GM11168 (cell line): ENCODE results near the gene CD5L.

ENCODE experiments used
- in situ Hi-C: fragments of 300-500 bp; cut with MboI; formaldehyde crosslinking; loops from one replicate; pipeline ENCODE4 v1.12.0; 2022; ENCODE audit warnings: low sequenced_read_pairs; ENCODE audit not compliant: unreplicated experiment

CD5L gene

DNA sequence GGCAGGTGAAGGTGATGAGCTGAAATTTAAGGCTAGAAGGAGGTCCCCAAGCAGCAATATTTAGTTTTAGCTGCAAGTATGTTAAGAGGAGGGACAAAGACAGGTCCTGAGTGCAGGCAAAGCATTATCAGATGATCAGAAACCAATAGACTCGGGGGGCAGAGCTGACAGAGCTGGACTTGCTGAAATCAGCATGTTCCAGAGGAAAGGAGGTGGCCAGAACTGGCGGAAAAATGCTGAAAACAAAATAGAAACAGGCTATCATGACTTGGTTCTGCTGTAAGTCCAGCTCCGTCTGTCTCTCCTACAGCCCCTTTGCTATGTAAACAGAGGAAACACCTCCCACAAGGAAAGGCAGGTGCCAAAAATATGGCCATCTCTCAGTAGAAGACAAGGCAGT is at the start of gene CD5L:
Gene CD5L (minus strand): TSS at position 101 of the 400 bp plus-strand sequence. CDS start 107 bp downstream, outside the sequence.
- in situ Hi-C loops: no loop called here

DNA sequence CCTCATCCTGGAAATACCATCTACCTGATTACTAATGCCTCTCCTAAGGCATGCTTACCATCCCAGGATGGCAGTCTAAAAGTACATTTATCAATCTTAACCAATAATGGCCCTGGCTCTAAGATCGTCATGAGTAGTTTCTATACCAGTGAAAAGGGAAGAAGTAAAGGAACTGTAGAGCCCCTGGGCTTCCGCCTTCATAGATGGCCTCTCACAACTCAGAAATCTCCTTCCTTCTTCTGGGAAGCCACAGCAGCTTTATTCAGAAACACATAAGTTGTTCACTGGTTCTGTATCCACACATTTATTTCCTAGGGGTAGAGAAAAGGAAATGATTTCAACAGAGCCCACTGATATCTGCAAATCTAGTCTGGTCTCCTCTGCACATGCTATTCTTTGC is 41.0 kb upstream of the CD5L start:
- in situ Hi-C loops: no loop called here

DNA sequence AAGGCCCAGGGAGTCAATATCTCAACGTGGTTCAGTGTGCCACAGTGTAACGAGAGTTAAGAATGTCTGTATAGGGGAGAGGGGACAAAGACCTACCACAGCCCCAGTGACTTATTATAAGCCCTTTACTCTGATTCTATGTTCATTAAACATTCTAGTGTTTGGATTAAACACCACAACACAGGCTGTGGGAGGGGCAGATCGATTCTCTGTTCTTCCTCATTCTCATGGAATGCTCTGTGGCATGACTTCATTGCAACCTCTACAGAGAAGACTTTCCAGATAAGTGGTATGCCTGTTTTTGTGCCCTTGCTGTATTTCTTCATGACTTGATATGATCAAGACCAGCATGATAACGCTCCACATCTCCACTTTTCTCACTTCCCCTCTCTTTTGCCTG is 39.0 kb upstream of the CD5L start:
- in situ Hi-C loops: no loop called here

DNA sequence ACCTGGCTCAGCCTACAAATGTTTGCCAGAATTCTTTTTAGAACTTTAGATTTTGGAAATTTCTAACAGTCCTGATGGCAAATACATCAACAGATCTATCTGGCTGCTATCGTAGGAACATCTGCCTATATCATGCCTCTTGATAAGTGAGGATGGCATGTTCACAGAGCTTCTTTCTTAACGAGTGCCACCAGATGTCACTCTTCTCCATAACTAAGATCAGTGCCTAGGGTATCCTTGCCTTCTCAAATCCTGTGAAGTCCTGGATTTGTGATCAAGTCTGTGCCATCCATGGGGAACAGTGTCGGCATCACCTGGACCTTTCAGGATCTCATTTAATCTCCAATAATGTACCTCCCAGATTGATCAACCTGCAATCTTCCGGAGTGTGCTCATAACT is 36.5 kb upstream of the CD5L start:
- in situ Hi-C loops: no loop called here

DNA sequence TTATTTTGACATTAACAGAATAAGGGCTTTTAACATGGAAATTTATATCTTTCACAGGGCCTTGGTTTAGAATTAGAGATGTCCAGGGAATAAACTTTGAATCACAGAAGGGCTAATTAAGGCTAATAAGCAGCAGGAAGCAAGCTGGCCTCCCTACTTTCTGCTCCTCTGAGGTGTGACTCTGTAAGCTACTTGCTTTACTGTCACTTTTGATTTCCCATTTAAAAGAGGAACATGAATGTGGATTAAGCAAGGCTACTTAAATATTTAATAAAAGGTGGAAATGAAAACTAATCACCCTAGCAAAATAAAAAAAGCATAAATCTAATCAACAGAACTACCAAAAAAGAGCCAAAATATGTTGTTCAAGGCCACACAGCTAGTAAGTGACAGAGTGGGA is 28.9 kb upstream of the CD5L start:
- in situ Hi-C loops: no loop called here

DNA sequence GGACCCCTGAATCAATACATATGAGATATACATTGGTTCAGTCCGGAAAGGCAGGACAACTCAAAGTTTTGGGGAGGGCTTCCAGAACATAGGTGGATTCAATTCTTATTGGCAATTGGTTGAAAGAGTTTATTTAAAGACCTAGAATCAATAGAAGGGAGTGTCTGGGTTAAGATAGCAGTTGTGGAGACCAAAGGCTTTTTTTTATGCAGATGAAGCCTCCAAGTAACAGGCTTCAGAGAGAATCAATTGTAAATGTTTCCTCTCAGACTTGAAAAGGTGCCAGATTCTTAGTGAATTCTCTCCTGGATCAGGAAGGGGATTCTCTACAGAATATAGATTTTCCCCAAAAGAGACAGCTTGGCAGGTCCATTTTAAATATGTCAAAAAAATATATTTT is 27.0 kb upstream of the CD5L start:
- in situ Hi-C loops: no loop called here

DNA sequence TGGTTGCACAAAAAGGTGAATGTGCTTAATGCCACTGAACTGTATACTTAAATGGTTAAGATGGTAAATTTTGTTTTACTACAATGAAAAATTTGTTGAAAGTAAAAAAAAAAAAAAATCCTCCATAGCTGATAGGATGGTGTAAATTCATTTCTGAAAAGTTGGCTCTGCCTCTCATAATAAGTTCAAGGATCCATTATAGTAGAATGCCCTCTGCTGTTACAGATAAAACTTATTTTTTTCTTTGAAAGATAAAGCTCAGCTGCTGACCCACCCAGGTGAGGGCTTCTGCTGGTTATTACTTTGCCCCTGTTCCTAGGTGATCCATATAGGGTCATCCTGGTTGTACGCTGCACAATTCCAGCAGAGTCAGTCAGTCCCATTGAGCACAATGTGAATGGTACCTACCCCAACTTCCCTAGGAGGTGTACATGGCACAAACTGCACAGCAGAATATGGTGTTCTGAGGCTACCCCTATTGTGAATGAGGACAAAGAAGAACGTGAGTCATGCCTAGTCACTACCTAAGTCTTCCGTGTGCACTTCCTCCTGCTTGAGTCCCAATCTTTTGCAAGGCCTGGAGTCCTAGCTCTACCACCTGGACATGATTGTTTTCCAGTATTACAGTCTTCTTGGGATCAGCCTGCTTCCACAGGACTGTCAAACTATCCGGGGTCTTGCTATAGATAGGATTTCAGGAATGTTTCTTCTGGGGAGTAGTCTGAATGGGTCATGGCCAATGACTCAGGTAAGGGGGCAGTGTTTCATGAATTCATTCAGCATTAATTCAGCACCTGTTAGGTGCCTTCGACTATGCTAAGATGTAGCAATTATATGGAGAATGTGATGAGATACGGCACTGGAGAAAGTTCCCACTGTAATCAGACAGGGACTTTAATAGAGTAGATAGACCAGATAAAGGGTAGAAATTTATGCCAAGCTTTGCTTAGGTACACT is 20.8 kb upstream of the CD5L start:
- in situ Hi-C loops: no loop called here

DNA sequence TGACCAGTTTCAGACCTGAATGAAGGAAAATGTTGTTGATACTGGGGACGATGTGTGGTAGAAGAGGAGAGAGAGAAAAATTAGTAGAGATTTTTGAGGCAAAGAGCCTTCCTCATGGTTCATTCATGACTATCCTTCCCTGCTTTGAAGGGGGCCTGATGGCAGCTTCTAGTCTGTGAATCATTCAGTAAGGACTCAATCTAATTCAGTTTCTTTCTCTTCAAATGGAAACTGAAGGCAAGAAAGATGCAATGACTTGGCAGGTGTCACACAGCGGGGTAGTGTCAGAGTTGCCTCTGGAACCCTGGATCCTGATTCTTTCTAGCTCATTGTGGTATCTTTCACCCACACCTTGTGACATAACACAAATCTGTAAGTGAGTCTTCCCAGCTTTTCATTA is 14.9 kb upstream of the CD5L start:
- in situ Hi-C loops: no loop called here

DNA sequence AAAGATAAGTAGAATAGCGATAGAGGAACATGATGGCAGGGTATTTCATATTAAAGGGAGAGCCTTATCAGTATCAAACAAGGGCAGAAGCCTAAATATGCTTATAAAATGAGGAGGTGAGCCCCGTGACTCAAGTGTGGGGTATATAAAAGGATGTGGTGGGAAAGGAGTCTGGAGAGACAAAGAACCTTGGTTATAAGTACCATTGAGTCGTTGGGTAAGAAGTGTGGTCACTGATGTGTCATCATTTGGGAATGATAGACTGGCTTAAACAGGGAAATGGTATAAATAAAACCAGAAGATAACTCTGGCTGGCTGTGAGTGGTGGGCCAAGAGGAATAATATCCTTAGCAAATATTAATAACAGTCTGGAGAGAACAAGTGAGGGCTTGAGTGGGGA is 10.9 kb upstream of the CD5L start:
- in situ Hi-C loops: no loop called here

DNA sequence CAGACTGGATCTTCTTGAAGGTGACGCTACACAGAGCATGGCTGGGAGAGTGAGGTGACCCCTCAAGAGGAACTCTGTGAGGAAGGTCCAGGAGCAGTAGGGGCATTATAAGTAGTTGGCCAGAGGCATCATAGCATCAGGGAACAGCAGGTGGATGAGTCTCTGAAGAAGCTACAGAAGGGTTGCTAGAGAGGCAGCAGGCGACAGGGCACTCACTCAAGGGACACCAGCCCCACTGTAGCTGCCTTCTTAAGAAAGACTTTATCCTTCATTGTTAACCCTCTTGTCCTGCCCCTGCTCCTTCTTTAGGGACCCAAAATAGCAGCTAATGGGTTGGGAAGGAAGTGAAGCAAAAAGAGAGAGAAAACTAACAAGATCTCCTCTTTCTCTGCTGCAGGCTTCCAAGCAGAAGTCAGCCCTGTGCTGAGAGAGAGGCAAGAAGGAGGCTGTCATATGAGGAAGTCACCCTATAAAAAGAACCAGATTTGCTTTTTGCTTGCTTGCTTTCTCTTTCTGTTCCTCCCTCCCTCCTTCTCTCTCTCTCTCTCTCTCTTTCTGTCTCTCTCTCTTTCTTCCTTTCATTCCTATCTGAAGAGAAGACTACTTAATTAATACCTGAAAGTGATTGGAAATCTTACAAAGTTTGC is 7.7 kb upstream of the CD5L start:
- in situ Hi-C loops: no loop called here

DNA sequence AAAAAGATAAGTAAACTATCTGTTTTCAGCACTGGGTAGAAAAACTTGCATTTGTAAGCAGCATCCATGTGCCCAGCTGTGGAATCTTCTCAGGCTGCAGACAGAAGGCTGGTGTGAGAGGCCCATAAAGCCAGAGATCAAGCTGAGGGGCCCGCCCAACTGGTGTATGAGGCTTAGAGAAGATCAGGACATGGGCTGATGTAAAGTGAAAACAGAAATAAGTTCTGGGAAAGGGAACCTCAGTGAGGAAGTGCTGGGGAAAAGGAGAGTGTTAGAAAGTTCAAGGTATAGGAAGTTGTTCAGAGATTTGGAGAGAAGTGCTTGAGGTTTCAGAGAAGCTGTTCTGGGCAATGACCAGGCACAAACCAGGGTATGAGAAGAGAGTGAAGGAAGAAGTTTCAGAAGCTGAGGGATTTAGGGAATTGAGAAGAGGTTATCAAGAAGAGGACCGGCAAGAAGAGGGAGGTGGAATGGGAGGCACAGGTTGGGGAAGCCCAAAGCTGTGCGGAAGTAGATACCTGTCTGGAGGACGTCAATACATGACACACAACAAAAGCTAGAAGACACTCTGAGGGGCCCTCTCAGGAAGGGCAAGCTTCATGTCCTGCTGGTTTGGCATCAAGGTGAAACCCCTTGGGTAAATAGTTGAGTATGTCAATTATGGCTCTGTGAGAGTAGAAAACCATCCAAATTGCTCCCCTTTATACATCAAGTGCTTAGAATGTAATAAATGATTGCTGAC is 2.7 kb upstream of the CD5L start:
- in situ Hi-C loops: no loop called here

DNA sequence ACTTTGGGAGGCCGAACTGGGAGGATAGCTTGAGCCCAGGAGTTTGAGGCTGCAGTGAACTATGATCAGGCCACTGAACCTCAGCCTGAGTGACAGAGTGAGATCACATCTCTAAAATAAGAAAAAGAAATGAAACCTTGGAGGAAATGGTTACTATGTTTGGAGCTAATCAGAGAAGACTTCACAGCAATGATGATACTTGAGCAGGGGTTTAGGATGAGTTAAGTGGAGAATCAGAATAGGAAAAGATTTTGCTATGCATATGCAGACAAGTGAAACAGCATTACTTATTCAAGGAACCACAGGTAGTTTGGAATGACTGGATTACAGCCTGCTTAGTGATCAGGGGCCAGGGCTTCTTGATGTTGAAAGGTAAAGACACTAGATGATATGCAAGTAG is 1.3 kb upstream of the CD5L start:
- in situ Hi-C loops: no loop called here

DNA sequence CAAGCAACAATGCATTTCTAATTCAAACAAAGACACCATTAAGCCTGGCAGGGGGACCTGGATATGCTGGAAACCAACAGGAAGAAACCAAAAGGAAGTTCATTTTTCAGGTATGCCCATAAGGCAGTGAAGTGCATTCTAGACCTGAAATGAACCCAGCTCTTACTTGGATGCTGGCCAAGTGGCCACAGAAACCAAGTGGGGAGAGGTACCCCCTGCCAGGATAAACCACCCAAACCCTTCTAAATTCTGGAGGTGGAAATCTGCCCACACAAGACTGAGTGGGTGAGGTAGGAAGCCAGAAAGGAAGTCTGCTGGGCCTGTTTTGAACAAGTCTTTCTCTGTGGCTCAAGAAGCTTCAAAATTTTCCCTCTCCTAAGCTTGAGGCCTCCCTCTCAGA is 2.6 kb downstream of the CD5L start:
- in situ Hi-C loops: no loop called here

DNA sequence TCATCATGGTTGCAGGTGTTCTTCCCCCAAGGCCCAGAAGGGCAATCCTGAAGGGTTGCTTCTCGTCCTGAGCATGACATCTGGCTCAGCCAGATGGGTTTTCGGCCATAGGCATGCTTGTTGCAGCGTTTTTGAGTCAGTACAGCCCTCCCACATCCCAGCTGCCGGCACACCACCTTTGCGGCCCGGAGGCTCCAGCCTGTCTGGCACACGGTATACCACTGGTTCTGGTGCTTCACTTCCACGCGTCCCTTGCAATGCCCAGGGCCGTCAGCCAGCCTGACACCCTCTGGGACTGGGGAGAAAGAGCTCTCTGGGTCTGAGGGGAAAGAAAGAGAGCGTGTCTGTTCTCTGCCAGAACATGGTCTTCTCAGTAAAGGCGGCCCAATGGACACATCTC is 7.2 kb downstream of the CD5L start:
- in situ Hi-C loops: no loop called here

DNA sequence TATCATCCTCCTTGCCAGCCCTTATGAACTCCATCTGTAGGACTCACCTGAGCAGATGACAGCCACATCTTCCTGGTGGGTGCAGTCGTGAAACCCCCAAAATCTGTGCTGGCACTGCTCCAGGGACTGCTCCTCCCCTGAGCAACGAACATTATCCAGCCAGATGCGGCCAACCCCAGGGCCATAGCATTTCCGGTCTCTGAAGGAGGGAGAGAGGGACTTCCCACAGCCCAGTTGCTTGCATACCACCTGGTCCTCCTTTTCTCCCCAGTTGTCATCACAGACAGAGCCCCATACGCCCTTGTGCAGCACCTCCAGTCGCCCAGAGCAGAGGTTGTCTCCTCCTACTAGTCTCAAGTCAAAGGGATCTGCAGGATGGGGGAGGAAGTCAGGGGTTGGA is 8.5 kb downstream of the CD5L start:
- in situ Hi-C loops: no loop called here

DNA sequence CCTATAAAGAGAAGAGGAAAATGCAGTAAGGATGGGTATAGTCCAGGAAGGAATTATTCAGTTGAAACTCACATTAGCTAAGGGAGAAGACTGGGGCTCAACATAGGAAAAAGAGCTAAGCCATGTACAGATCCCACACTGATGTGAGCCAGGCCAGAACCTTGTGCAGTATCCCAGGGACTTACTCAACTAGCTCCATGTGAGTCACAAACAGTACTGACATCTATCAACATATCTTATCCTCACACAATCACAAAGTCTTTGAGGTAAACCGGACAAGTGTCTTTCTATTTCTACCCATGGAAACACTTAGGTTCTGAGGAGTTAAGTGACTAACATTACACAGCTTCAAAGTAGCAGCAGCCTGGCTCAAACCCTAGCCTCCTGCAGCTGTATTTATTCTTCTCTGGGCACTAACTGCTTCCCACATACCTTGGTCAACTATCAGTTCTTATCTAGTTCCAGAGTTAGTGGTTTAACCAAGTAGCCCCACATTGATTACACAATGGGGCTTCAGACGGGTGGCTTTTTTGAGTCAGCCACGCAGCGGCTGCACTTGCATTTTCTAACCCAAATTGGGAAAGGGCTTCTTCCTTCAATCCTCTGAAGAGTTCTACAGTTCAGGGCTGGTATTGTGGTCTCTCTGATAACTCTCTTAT is 9.5 kb downstream of the CD5L start:
- in situ Hi-C loops: no loop called here

DNA sequence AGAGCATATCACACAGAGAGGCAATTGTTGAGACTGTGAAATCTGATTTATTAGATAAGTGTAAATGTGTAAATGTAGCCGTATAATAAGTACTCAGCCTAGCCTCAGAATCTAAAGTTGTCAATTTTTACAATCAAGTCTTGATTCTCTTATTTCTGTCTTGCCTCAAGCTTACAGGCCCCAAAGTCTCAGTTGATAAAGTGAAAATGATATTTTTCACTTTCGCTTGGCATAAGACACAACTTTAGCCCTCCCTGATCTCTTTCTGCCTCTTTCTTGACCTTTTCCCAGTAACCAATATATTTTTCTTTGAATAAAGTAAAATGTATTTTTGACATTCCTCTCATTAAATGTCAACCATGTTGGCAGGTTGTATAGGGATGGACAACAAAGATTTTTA is 10.7 kb downstream of the CD5L start:
- in situ Hi-C loops: no loop called here

DNA sequence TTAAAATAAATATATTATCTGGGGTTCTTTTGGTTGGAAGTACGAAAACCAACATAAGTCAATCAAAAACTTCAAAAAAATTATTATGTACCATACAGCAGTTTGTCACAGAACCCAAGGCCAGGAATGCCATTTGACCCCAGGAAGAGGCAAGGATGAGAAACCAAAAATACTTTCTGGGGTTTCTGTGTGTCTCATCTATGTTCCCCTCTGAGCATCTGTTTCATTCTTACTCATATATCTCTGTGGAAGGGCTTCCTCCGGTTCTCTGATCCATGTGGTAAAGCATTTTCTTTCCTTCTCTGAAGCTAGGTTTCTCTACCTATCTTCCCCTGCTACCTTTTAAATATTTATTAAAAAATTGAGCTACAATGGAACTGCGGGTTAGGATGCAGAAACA is 11.9 kb downstream of the CD5L start:
- in situ Hi-C loops: no loop called here

DNA sequence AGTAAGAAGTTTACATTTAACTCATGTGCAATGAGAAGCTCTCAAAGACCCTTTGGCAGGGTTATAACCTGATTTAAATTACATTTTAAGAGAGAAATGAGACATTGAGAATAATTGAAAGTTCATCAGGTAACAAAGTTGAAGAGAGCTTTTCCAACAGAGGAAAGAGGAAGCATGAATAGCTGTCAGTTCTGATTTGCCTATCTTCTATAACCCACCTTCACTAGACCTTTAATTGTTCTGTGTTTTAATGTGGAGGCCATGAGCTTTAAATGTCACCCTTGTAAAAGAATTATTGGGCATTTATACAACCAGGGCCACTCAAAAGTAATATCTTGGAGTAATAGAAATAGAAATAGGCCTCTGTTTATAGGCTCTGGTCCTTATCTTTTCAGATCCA is 12.4 kb downstream of the CD5L start:
- in situ Hi-C loops: no loop called here

DNA sequence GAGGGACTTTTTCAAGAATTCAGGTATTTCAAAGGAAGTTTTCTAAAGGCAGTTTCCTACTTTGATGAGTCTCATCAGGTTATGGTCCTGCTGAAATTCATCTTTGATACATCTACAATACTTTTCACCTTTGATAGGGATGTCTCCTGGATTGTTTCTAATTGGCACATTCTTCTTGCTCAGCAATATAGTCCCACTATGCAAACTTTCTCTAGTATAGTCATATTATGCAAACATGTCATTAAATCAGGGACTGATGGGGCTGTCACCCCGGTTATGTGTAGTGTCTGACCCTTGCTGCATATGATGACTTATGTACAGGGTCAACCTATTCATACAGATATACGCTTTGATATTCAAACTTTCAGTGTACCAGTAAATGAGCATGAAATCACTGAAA is 21.3 kb downstream of the CD5L start:
- in situ Hi-C loops: no loop called here

DNA sequence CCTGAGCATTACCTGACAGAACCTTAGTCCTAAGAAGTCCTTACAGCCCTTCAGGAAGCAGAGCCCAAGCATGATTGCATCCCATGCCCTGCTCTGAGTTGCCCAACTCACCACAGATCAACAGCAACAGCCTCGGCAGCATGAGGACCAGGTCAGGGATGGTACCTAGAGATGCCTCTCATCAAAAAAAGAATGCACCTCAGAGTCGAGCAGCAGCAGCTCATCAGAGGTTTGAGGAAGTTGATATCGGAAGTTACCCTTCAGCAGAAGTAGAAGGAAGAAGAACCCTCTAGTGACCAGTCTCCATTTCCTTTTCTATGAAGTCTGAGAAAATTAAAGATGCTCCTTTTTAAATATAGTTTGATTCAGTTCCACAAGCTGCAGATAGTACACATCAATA is 21.7 kb downstream of the CD5L start, which contains the start of gene FCRL1:
Gene FCRL1 (minus strand): TSS at position 225 of the 400 bp plus-strand sequence. CDS start 83 bp downstream, at position 142.
- in situ Hi-C loops: no loop called here
